HepG2 (cell line): Measurements from ENCODE around the gene CTNND1. TPM values are rescaled to one million over a fixed set of nuclear protein-coding genes. Genes with fewer than 3 reads are reported as not detected.

ENCODE experiments used
- BRCA1 ChIP-seq: sonication (generic); formaldehyde crosslinking; IDR thresholded peaks from 2 replicates; pipeline ENCODE4 v1.4.0; 2020; ENCODE audit warnings: missing genetic modification reagents
- CCAR2 ChIP-seq: fragments of 200-400 bp; formaldehyde crosslinking; optimal IDR thresholded peaks from 2 replicates; pipeline ENCODE3; 2018; ENCODE audit warnings: low read depth, mild to moderate bottlenecking, low read length, moderate library complexity
- CHD4 ChIP-seq: fragments of 200-600 bp; sonication (generic); IDR thresholded peaks from 2 replicates; pipeline ENCODE4 v1.7.0; 2017; ENCODE audit warnings: mild to moderate bottlenecking, low read length, borderline replicate concordance
- FOXM1 ChIP-seq: sonication (generic); formaldehyde crosslinking; IDR thresholded peaks from 2 replicates; pipeline ENCODE4 v1.5.0; 2020; ENCODE audit warnings: missing genetic modification reagents
- GATAD2A ChIP-seq: IDR thresholded peaks from 2 replicates; pipeline ENCODE4 v1.6.1; 2016
- HNRNPH1 ChIP-seq: fragments of 200-400 bp; formaldehyde crosslinking; optimal IDR thresholded peaks from 2 replicates; pipeline ENCODE3; 2017; ENCODE audit warnings: mild to moderate bottlenecking, low read depth, low read length
- JUNB ChIP-seq: sonication (generic); formaldehyde crosslinking; IDR thresholded peaks from 2 replicates; pipeline ENCODE4 v1.8.0; 2022; ENCODE audit warnings: missing genetic modification reagents, mild to moderate bottlenecking, borderline replicate concordance
- KLF13 ChIP-seq: sonication (generic); formaldehyde crosslinking; IDR thresholded peaks from 2 replicates; pipeline ENCODE4 v1.4.0; 2020; ENCODE audit warnings: mild to moderate bottlenecking, missing genetic modification reagents
- NFE2L1 ChIP-seq: sonication (generic); formaldehyde crosslinking; IDR thresholded peaks from 2 replicates; pipeline ENCODE4 v1.4.0; 2020; ENCODE audit warnings: missing genetic modification reagents, mild to moderate bottlenecking, borderline replicate concordance
- NR3C1 ChIP-seq: sonication (generic); formaldehyde crosslinking; IDR thresholded peaks from 2 replicates; pipeline ENCODE4 v1.4.0; 2020; ENCODE audit warnings: missing genetic modification reagents
- RAD51 ChIP-seq: fragments of 450-650 bp; IDR thresholded peaks from 2 replicates; pipeline ENCODE4 v1.6.1; 2016; ENCODE audit warnings: borderline replicate concordance
- REPIN1 ChIP-seq: sonication (generic); formaldehyde crosslinking; IDR thresholded peaks from 2 replicates; pipeline ENCODE4 v1.8.0; 2022; ENCODE audit warnings: missing genetic modification reagents, low read depth, mild to moderate bottlenecking, borderline replicate concordance
- REXO4 ChIP-seq: sonication (generic); formaldehyde crosslinking; IDR thresholded peaks from 2 replicates; pipeline ENCODE4 v1.8.0; 2022; ENCODE audit warnings: missing genetic modification reagents, mild to moderate bottlenecking, borderline replicate concordance
- SRY ChIP-seq: sonication (generic); formaldehyde crosslinking; IDR thresholded peaks from 2 replicates; pipeline ENCODE4 v1.8.0; 2022; ENCODE audit warnings: mild to moderate bottlenecking, missing genetic modification reagents
- ZNF225 ChIP-seq: sonication (generic); formaldehyde crosslinking; IDR thresholded peaks from 2 replicates; pipeline ENCODE4 v1.4.0; 2020; ENCODE audit warnings: mild to moderate bottlenecking, missing genetic modification reagents
- ZNF24 ChIP-seq: fragments of 450-650 bp; IDR thresholded peaks from 2 replicates; pipeline ENCODE4 v1.6.1; 2017; ENCODE audit warnings: antibody characterized with exemption, mild to moderate bottlenecking
- ZNF367 ChIP-seq: sonication (generic); formaldehyde crosslinking; IDR thresholded peaks from 2 replicates; pipeline ENCODE4 v1.4.0; 2020; ENCODE audit warnings: missing genetic modification reagents, borderline replicate concordance
- ZNF552 ChIP-seq: sonication (generic); formaldehyde crosslinking; IDR thresholded peaks from 2 replicates; pipeline ENCODE4 v1.9.0; 2022; ENCODE audit warnings: missing genetic modification reagents, mild to moderate bottlenecking, borderline replicate concordance
- ZNF660 ChIP-seq: sonication (generic); formaldehyde crosslinking; IDR thresholded peaks from 2 replicates; pipeline ENCODE4 v1.5.1; 2020; ENCODE audit warnings: mild to moderate bottlenecking, low read depth, missing genetic modification reagents, borderline replicate concordance
- ZNF850 ChIP-seq: sonication (generic); formaldehyde crosslinking; conservative IDR thresholded peaks from 2 replicates; pipeline ENCODE4 v1.9.0; 2021; ENCODE audit warnings: mild to moderate bottlenecking, missing genetic modification reagents
- polyA plus RNA-seq, 8 experiments: library from polyadenylated mRNA; depleted of rRNA in 3 of 8; stranded (reverse) in 7 of 8; unstranded in 1 of 8; fragments of >200 nt; fragmentation: Illumina TruSeq in 4 of 8; extraction: Trizol in 4 of 8; gene quantifications; 2 replicates each; pipeline versions ENCODE4 v1.2.1 to v1.2.3, GENCODE V29; 2011 to 2016; ENCODE audit warnings: low read depth in 4 of 8, missing spikeins in 1 of 8, mixed read lengths in 1 of 8; ENCODE audit not compliant: insufficient read depth in 1 of 8
- total RNA-seq, 5 experiments: library from RNA; depleted of rRNA; stranded (reverse); fragments of >200 nt; fragmentation: Illumina TruSeq; extraction: Trizol; gene quantifications; 2 replicates each; pipeline ENCODE4 v1.2.3, GENCODE V29; 2016; ENCODE audit warnings: low read depth in 1 of 5
- TF ChIP-seq, protein P1 (sequence below): sonication (generic); formaldehyde crosslinking; conservative IDR thresholded peaks from 2 replicates; pipeline ENCODE4 v1.4.0; 2020; ENCODE audit warnings: missing genetic modification reagents
- TF ChIP-seq, protein P2 (sequence below): IDR thresholded peaks from 2 replicates; pipeline ENCODE4 v1.6.1; 2012; ENCODE audit warnings: inconsistent platforms
- TF ChIP-seq, protein P3 (sequence below): sonication (generic); formaldehyde crosslinking; IDR thresholded peaks from 2 replicates; pipeline ENCODE4 v1.4.0; 2020; ENCODE audit warnings: missing genetic modification reagents
- TF ChIP-seq, protein P4 (sequence below): sonication (generic); formaldehyde crosslinking; IDR thresholded peaks from 2 replicates; pipeline ENCODE4 v1.8.0; 2022; ENCODE audit warnings: mild to moderate bottlenecking, missing genetic modification reagents, moderate library complexity
- TF ChIP-seq, protein P5 (sequence below): sonication (generic); formaldehyde crosslinking; IDR thresholded peaks from 2 replicates; pipeline ENCODE4 v1.8.1; 2022; ENCODE audit warnings: mild to moderate bottlenecking, missing genetic modification reagents
- TF ChIP-seq, protein P6 (sequence below): IDR thresholded peaks from 2 replicates; pipeline ENCODE4 v1.6.1; 2016; ENCODE audit warnings: mild to moderate bottlenecking, missing biosample characterization, missing genetic modification reagents

CTNND1 gene
- total and polyA plus RNA-seq, 2 of the 13 experiments (the other 11 are each of a cell fraction or from before 2014, with no cell fraction given): 117 to 128 TPM

DNA sequence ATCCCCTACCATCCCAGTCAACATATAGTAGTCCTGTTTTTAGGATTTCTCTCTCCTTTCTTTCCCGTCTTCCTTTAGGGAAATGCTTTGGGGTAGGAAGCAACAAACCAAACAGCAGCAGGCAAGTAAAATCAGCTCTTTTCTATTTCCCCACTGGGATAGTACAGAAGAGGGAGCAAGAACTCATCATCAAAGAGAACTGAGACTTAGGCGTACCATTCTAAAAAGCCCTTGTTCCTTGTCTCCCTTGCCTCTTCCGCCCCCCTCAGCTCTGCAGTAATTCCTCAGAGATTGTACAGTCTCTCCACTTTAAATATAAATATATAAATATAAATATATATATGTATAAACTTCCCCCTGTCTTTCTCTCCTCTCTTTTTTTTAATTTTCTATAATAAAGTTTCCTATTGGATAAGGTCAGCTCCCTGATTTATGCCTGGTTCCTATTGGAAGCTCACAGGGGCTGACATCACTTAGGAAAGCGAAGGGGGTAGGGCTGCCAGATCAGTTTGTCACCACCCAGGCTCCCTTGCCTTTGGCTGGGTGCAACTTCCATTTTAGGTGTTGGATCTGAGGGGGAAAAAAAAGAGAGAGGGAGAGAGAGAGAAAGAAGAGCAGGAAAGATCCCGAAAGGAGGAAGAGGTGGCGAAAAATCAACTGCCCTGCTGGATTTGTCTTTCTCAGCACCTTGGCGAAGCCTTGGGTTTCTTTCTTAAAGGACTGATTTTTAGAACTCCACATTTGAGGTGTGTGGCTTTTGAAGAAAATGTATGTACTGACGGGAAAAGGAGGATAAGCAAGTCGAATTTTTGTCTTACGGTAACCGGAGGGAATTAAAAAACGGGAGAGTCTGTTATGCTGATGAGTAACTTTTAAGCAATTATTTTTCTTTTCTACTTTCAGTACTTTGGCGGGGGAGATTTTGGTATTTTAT lies at the start of gene CTNND1 (continued):
- TF ChIP-seq ZNF850: no peak
- no peak for TF ChIP-seq JUNB
- TF ChIP-seq BRCA1 (CRISPR knock-in tag): no peak
- TF ChIP-seq CCAR2: no peak
- TF ChIP-seq FOXM1 (CRISPR knock-in tag): no peak
- TF ChIP-seq, protein P1, sequence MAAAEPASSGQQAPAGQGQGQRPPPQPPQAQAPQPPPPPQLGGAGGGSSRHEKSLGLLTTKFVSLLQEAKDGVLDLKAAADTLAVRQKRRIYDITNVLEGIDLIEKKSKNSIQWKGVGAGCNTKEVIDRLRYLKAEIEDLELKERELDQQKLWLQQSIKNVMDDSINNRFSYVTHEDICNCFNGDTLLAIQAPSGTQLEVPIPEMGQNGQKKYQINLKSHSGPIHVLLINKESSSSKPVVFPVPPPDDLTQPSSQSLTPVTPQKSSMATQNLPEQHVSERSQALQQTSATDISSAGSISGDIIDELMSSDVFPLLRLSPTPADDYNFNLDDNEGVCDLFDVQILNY (CRISPR knock-in tag): no peak
- no peak for TF ChIP-seq REXO4
- no peak for TF ChIP-seq CHD4
- TF ChIP-seq SRY (CRISPR knock-in tag): no peak
- no peak for TF ChIP-seq NR3C1 (CRISPR knock-in tag)
- TF ChIP-seq, protein P2, sequence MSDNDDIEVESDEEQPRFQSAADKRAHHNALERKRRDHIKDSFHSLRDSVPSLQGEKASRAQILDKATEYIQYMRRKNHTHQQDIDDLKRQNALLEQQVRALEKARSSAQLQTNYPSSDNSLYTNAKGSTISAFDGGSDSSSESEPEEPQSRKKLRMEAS: peak; percentile 37
- no peak for TF ChIP-seq ZNF225 (CRISPR knock-in tag)
- no peak for TF ChIP-seq NFE2L1 (CRISPR knock-in tag)
- TF ChIP-seq RAD51: no peak
- TF ChIP-seq KLF13 (CRISPR knock-in tag): no peak
- no peak for TF ChIP-seq REPIN1 (CRISPR knock-in tag)
- TF ChIP-seq, protein P3, sequence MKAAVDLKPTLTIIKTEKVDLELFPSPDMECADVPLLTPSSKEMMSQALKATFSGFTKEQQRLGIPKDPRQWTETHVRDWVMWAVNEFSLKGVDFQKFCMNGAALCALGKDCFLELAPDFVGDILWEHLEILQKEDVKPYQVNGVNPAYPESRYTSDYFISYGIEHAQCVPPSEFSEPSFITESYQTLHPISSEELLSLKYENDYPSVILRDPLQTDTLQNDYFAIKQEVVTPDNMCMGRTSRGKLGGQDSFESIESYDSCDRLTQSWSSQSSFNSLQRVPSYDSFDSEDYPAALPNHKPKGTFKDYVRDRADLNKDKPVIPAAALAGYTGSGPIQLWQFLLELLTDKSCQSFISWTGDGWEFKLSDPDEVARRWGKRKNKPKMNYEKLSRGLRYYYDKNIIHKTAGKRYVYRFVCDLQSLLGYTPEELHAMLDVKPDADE (CRISPR knock-in tag): no peak
- no peak for TF ChIP-seq ZNF367 (CRISPR knock-in tag)
- TF ChIP-seq, protein P4, sequence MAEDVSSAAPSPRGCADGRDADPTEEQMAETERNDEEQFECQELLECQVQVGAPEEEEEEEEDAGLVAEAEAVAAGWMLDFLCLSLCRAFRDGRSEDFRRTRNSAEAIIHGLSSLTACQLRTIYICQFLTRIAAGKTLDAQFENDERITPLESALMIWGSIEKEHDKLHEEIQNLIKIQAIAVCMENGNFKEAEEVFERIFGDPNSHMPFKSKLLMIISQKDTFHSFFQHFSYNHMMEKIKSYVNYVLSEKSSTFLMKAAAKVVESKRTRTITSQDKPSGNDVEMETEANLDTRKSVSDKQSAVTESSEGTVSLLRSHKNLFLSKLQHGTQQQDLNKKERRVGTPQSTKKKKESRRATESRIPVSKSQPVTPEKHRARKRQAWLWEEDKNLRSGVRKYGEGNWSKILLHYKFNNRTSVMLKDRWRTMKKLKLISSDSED (CRISPR knock-in tag): no peak
- no peak for TF ChIP-seq ZNF24
- TF ChIP-seq, protein P5, sequence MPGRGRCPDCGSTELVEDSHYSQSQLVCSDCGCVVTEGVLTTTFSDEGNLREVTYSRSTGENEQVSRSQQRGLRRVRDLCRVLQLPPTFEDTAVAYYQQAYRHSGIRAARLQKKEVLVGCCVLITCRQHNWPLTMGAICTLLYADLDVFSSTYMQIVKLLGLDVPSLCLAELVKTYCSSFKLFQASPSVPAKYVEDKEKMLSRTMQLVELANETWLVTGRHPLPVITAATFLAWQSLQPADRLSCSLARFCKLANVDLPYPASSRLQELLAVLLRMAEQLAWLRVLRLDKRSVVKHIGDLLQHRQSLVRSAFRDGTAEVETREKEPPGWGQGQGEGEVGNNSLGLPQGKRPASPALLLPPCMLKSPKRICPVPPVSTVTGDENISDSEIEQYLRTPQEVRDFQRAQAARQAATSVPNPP (CRISPR knock-in tag): no peak
- TF ChIP-seq, protein P6, sequence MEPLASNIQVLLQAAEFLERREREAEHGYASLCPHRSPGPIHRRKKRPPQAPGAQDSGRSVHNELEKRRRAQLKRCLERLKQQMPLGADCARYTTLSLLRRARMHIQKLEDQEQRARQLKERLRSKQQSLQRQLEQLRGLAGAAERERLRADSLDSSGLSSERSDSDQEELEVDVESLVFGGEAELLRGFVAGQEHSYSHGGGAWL (CRISPR knock-in tag): no peak
- TF ChIP-seq GATAD2A (CRISPR knock-in tag): peak; percentile 75
- no peak for TF ChIP-seq ZNF660 (CRISPR knock-in tag)
- TF ChIP-seq ZNF552 (CRISPR knock-in tag): no peak
- TF ChIP-seq HNRNPH1: no peak
